Hematopoietic multipotent progenitor cell treated with erythropoietin and hydrocortisone succinate and interleukin-3 and kit ligand, for 6 days (in vitro differentiated cells): ENCODE measurements around the gene CITED2.
"Not testable (repeated sequence)": the region's sequence is repeated elsewhere in the genome, so short reads cannot be mapped to it uniquely, and the experiment has no call there.

Experiments
- DNase-seq: peaks from one replicate; pipeline ENCODE4 v3.0.0-alpha.2; 2015

The CITED2 gene, protein sequence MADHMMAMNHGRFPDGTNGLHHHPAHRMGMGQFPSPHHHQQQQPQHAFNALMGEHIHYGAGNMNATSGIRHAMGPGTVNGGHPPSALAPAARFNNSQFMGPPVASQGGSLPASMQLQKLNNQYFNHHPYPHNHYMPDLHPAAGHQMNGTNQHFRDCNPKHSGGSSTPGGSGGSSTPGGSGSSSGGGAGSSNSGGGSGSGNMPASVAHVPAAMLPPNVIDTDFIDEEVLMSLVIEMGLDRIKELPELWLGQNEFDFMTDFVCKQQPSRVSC

GRCh38 chr6:139374357-139375225 lies at the start of gene CITED2:
CITED2 (minus strand) TSS chr6:139374648; CDS start chr6:139373944, 704 bp downstream.
- DNase-seq: peak; percentile 97

GRCh38 chr6:139423037-139423703 lies 48.7 kb upstream of the CITED2 start:
- DNase-seq: no peak

GRCh38 chr6:139422105-139423036 lies 47.9 kb upstream of the CITED2 start:
- DNase-seq: peak; percentile 20

DNA sequence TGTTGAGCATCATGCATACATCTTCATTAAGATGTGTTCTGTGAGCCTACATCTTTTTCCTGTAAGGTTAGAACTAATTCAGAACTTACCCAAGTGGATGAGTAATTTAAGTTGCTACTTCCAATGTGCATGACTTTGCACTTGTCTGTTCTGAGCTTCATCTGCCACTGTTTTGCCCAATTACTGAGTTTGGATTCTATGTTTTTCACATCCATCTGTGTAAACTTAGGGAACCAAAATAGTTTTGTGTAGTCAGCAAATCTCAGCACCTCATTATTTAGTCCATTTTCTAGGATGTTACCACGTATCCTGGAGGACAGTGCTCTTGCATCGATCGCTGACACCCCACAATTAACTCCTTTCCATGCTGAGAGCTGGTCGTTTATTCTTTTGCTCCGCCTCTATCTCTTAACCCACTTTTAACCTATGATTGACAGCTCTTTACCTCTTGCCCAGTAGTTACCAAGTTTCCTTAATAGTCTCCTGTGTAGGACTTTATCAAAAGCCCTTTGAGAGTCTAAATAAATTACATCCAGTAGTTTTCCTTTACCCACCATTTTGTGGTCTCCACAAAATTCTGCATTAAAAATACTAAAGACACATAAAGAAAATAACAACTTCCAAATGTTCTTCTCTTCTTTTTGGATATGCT lies 44.2 kb upstream of the CITED2 start:
- no peak for DNase-seq

- no peak for DNase-seq
Observed at GRCh38 chr6:139416146-139416545, 41.7 kb upstream of the CITED2 start.

DNA sequence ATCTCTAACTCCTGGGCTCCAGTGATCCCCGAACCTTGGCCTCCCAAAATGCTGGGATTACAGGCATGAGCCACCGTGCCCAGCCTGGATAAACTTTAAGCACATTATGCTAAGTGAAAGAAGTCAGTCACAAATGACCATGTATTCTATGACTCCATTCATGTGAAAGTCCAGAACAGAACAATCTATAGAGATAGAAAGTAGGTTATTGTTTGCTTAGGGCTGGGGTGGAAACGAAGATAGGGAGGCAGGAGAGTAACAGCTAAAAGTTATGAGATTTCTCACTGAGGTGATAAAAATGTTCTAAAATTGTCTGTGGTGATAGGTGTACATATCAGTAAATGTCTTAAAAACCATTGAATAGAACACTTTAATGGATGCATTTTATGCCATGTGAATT lies 40.9 kb upstream of the CITED2 start:
- no peak for DNase-seq

- DNase-seq: not testable (repeated sequence)
Observed at GRCh38 chr6:139412103-139412502, 37.7 kb upstream of the CITED2 start.

DNA sequence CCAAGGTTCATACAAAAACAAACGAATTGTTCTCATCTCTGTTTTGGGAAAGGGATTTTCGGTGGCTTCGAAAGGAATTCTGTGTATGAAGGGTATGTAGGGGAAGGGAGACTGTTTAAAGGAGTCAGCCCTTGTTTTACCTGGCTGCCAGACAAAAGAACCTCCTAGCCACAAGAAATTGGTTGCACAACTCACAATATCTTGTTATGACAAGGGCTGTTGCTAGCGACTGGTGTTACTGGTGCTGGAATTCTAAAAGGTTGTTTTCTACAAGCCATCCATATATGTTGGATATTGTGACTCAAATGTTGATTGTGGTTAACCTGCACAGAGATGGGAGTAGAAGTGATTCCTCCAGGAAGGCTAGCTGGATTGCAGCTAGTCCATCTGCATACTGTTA lies 34.6 kb upstream of the CITED2 start:
- no peak for DNase-seq

GRCh38 chr6:139407718-139408222 lies 33.3 kb upstream of the CITED2 start:
- no peak for DNase-seq

DNA sequence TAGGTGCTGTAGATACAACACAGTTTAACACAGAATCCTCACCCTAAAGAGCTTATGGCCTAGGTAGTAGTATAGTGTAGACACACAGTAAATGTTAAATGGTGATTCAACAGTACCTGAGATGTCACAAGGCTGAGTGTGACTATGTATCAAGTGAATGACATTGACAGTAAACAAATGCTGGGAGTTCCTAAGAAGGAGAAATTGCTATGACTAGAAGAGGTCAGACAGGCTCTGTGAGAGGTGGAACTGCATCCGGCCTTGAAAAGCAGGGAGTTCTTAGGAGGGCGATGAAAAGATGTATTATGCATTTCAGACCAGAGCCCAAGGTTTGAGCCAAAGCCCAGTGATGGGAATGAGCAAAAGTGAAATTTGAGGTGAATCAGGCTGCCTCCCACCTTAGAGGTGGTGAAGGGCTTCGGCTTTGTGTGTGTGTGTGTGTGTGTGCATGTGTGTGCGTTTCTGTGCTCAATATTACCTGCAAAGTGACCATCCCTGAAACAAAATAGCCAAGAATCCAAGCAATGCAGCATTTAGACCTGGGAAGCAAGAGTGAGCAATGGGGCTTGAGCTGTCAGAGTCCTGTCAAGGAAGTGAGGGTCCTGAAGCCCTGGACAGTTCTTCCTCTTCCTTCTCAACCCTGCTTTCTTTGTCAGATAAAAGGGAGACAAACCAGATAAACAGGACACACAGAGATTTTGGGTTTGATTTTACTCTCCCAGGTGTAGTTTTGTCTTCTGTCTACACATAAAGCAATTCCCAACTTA lies 32.3 kb upstream of the CITED2 start:
- no peak for DNase-seq

DNA sequence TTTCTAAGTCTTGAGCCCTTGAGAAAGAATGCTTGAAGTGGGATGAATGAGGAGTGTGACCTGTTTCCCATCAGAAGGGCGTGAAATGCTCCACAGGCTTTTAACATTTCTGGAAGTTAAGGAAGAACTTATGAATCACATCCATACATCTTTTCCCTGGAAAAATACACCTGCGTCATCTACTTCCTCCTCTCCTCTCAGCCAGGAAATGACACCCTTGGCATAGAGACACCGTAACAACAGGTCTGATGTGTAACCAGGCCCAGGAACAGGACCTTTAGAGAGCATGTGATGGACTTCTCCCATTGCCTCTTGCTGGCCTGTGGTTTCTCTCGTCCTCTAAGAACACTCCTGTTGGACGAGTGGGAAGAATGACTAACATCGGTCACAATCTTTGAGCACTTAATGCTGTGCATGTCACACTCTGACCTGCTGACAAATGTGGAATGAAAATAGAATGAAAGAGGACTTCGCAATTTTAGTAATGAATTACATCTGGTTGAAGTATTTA lies 28.5 kb upstream of the CITED2 start:
- no peak for DNase-seq

- DNase-seq: no peak
Observed at GRCh38 chr6:139398658-139399057, 24.2 kb upstream of the CITED2 start.

DNA sequence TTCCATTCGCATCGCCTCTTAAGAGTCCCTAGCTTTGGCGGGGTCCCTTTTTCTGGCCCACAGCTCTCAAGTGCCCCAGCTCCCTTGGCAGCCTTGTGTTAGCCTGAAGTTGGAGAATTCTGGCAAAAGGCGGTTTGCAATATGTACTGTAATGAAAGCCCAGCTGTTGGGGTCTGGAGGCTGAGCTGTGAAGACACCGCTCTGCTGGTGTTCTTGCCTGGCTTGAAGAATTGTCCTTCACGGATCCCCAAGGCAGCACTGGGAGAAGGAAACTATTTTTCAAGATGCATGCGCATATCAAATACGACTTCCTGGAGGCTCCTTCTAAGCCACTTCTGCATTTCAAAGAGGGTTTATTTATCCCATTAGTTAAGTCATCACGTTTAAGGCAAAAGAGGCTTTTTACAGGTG lies 21.4 kb upstream of the CITED2 start:
- peak; percentile 34 for DNase-seq

DNA sequence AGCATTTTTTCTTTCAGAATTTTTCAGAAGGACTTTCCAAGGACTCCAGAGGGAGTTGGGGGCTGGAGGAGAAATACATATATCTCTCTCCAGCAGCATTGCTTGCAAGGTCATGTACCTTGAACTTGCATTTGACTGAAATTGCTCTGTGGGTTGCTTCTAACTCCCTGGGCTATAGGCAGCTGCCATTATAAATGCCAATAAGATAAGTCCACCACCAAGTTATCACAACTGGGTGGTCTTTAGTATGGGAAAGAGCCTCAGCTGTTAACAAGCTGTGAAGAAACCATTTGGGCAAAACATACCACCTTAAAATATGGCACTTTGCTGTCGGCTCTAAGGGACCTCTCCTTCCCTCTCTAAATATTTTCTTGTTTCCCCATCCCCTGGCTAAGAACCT lies 20.9 kb upstream of the CITED2 start:
- no peak for DNase-seq

- no peak for DNase-seq
Observed at GRCh38 chr6:139394027-139394649, 19.7 kb upstream of the CITED2 start.

DNA sequence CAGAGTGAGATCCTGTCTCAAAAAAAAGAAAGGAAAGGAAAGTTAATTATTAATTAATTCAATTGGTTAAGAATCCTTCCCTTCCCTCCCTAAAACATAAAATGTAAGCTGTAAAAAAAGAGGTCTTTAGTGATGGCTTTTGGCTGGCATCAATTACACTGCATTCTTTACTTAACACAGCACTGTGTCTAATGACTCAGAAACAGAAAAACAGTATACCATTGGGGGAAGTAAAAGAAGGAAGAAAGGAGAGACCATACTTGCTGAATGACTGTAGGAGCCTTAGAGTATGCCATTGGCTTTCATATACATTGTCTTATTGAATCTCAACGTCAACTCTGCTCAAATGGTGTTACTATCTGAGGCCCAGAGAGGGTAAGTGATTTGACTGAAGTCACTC lies 18.3 kb upstream of the CITED2 start:
- no peak for DNase-seq

- DNase-seq: no peak
Observed at GRCh38 chr6:139391709-139392108, 17.3 kb upstream of the CITED2 start.

GRCh38 chr6:139390447-139390846 lies 16.0 kb upstream of the CITED2 start:
- no peak for DNase-seq

- no peak for DNase-seq
Observed at GRCh38 chr6:139388384-139388783, 13.9 kb upstream of the CITED2 start.

DNA sequence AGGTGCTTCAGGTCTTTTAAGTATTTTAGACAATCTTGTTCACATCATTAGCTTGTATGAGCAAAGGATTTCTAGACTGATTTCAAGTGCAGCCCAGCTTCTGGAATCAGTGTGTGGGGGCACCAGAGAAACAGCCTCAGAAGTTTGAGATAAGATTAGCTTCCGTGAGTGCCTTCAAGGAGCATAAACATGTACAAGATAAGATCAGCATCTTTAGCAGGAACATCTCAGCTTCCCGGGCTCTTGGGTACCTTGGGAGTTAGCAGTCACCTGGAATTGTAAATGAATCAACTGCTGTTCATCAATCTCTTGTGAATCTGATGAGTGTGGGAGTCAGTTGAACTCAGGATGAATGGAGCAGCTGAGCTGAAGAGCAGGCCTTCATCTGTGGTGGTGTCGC lies 12.0 kb upstream of the CITED2 start:
- no peak for DNase-seq
